Dermis lymphatic vessel endothelial cell (primary cell): ENCODE results near the gene SEC31A. TPM values are rescaled to one million over a fixed set of nuclear protein-coding genes. Genes with fewer than 3 reads are reported as not detected.

Experiments
- total RNA-seq: library from RNA; depleted of rRNA; stranded (reverse); fragments of >200 nt; gene quantifications from 2 replicates; pipeline ENCODE4 v1.2.1, GENCODE V29; 2014

Gene SEC31A, protein sequence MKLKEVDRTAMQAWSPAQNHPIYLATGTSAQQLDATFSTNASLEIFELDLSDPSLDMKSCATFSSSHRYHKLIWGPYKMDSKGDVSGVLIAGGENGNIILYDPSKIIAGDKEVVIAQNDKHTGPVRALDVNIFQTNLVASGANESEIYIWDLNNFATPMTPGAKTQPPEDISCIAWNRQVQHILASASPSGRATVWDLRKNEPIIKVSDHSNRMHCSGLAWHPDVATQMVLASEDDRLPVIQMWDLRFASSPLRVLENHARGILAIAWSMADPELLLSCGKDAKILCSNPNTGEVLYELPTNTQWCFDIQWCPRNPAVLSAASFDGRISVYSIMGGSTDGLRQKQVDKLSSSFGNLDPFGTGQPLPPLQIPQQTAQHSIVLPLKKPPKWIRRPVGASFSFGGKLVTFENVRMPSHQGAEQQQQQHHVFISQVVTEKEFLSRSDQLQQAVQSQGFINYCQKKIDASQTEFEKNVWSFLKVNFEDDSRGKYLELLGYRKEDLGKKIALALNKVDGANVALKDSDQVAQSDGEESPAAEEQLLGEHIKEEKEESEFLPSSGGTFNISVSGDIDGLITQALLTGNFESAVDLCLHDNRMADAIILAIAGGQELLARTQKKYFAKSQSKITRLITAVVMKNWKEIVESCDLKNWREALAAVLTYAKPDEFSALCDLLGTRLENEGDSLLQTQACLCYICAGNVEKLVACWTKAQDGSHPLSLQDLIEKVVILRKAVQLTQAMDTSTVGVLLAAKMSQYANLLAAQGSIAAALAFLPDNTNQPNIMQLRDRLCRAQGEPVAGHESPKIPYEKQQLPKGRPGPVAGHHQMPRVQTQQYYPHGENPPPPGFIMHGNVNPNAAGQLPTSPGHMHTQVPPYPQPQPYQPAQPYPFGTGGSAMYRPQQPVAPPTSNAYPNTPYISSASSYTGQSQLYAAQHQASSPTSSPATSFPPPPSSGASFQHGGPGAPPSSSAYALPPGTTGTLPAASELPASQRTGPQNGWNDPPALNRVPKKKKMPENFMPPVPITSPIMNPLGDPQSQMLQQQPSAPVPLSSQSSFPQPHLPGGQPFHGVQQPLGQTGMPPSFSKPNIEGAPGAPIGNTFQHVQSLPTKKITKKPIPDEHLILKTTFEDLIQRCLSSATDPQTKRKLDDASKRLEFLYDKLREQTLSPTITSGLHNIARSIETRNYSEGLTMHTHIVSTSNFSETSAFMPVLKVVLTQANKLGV
- total RNA-seq, result 197 and 216 TPM in 2 replicates

DNA sequence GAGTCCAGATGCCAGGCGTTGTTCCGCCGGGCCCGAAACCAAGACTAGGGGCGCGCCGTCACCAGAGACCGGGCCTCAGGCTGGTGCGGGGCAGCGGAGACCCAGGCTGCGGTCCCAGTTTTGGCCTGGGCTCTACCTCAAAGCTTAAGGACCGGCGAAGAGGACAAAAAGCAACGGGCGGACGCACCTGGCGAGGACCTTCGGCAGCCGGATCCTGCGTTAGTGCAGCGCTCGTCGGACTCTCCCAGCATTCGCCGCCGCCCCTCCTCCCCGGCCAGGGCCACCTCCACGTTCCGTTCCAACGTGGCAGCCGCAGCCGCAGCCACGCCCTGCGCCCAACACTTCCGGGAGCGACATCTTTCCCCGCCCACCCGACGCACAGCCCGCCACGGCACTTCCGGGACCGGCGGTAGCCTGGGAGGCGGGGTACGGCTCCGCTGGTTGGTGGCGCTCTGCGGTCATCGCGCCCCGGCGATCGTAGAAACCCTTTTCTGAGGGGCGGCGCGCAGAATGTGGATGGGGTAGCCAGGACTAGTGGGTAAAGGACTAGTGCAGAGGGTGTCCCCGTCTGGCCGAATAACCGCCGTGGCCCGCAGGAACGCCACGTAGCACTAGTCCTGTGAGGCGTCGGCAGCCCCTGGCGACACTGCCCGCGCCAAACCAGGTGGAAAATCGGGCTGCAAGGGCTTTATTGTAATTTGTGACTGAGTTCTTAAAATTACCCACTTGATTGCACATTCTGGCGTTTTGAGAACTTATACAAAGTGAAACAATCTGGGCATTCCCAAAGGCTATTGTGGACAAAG is at the start of gene SEC31A:
Gene SEC31A, minus strand, starts transcription at position 253 of the 806 bp plus-strand sequence. CDS start 9,217 bp downstream, outside the sequence.

DNA sequence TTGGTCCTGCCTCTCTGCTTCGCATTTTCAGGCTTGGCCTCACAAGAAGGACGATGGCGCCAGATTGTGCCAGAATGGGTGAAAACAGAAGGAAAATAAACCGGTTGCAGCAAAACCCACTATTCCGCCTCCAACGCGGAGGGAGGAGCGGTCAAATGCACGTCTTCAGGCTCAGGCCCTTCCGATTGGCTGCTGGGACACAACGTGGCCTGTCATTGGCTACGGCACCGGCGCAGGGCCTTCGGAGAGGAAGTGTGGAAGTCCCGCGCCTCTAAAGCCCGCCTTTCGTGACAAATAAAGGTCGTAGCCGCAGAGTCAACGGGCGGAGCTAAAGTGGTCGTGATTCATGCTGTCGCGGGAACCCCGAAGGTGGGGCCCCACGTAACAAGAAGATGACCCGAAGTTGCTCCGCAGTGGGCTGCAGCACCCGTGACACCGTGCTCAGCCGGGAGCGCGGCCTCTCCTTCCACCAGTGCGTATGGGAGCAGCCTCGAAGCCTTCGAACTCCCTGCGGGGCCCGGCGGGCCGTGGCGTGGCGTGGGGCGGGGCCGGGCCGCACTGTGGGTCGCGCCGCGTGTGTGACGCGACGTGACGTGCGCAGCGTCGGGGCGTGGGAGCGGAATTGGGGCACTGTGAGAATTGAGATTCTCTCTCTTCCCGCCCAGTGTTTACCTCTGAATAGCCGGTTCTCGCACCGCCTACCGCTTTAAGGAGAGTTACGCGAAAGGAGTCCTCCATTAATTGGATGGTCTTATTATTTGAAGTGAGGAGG is 9.6 kb upstream of the SEC31A start, which contains the start of gene THAP9:
Gene THAP9, plus strand, starts transcription at position 325 of the 772 bp plus-strand sequence. Its CDS starts 68 bp downstream, at position 393.

DNA sequence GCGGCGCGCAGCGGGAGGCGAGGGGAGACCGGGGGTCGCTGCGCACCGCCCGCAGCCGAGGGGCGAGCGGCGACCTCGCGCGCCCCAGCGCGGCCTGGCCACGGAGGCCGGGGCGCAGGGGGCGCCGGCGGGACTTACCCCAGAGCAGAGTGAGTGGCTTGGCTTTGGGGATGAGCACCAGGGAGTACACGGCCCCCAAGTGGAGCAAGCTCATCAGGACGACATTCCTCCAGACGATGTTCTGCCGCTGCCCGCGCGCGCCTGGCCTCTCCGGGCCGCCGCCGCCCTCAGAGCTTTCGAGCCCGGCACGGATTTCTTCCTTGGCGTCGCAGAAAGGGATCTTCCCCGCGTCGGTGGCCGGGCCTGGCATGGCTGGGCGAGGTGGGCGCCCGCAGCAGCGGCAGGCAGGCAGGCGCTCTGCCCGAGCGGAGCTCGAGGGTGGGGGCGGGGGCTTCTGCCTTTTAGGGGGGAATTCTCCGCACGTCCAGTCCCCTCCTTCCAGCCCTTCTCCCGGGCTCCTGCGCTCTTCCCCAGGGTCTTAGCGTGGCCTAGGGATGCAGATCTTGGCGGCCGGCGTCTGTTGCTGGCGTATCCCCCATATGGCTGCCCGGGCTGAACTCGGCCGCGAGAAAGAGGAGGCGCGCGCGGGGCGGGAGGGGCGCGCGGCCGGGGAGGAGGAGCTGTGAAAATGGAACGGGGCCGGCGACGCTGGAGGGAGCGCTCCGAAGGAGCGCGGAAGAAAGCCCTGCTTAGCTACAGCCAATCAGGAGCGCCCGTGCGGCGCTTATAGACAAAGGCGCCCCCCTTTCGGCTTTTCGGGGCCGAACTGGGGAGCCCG is 92.6 kb downstream of the SEC31A start, which contains the start of gene SCD5:
Gene SCD5, minus strand, starts transcription at position 629 of the 838 bp plus-strand sequence. Its CDS starts 259 bp downstream, at position 370.

Other genes with a start within 250 kb of the SEC31A start
- 21.3 and 23.3 TPM in 2 replicates for gene SCD5, start 92.4 kb downstream of the SEC31A start, total RNA-seq
- 7.9 and 8.0 TPM in 2 replicates for gene THAP9, start 9.6 kb upstream of the SEC31A start, total RNA-seq
- 8.2 and 9.9 TPM in 2 replicates for gene LIN54, start 119.7 kb upstream of the SEC31A start, total RNA-seq
- gene COPS4, start 144.0 kb upstream of the SEC31A start, total RNA-seq, result 71.1 and 109 TPM in 2 replicates
- 0.22 TPM in 1 of 2 replicates, not detected in the other for gene PLAC8, start 223.6 kb upstream of the SEC31A start, total RNA-seq